ENCODE results near the gene PLD6. TPM values are rescaled to one million over a fixed set of nuclear protein-coding genes. Genes with fewer than 3 reads are reported as not detected.

The PLD6 gene
- total and polyA plus RNA-seq, 2 donors (not counting 1 experiment from before 2014, with no cell fraction given): 2.0 to 4.1 TPM

- peaks cover 9% of the 10 kb centered on the region for H3K79me2 ChIP-seq (ENCODE audit: control insufficient read depth, insufficient read depth, low read length)
- no peaks in the 10 kb centered on the region for H3K27me3 Mint-ChIP-seq
- H3K4me1 ChIP-seq (ENCODE audit: control insufficient read depth in 2 of 2, insufficient read depth in 2 of 2, low read length in 2 of 2): peaks cover 14 to 25% of the 10 kb centered on the region in 2 donors
- DNase-seq (no peak), ATAC-seq (ENCODE audit: low read depth) (no peak)
- no peaks in the 10 kb centered on the region for H3K9me3 Mint-ChIP-seq (ENCODE audit: insufficient read depth)
- H4K20me1 ChIP-seq (ENCODE audit: control insufficient read depth, insufficient read depth, low read length, poor library complexity, severe bottlenecking): peaks cover 4% of the 10 kb centered on the region
- no peak overlapping the region for H3K27ac ChIP-seq (ENCODE audit: low read length in 2 of 2)
- H3K4me1 Mint-ChIP-seq: peaks cover 20% of the 10 kb centered on the region
- H3K9ac ChIP-seq (ENCODE audit: low read length): no peak overlapping the region
- WGBS (ENCODE audit: insufficient coverage): 96% methylated on average over 12 of the region's 15 CpGs
- H3K9me3 ChIP-seq (ENCODE audit: control extremely low read depth in 1 of 3, control insufficient read depth in 2 of 3, insufficient read depth in 1 of 3, low read length in 2 of 3): peaks cover 0 to 11% (median 0%) of the 10 kb centered on the region in 3 donors
- peaks cover 0 to 8% of the 10 kb centered on the region in 2 experiments for H3K36me3 ChIP-seq (replicated peaks in 1 of 2; ENCODE audit: control extremely low read depth in 1 of 2, control insufficient read depth in 1 of 2, extremely low read depth in 1 of 2, insufficient read depth in 2 of 2, low read length in 1 of 2)
- no peak overlapping the region for H3K27ac Mint-ChIP-seq
- TF ChIP-seq CTCF (IDR thresholded peaks at IDR 0.05) (no peak), EZH2 (IDR thresholded peaks at IDR 0.05; ENCODE audit: borderline replicate concordance, insufficient read depth, low read depth, low read length, poor library complexity, severe bottlenecking) (no peak)
- H3K27me3 ChIP-seq (replicated peaks in 1 of 4; ENCODE audit: control extremely low read depth in 1 of 4, control insufficient read depth in 3 of 4, insufficient read depth in 4 of 4, low read length in 3 of 4): no peaks in the 10 kb centered on the region
- H3K4me3 ChIP-seq (ENCODE audit: control extremely low read depth in 1 of 5, extremely low read depth in 1 of 5, insufficient read depth in 1 of 5, low read depth in 2 of 5, low read length in 4 of 5): no peak overlapping the region
- ChIA-PET POLR2A (no interaction called here), CTCF (no interaction called here)
- intact Hi-C loops (cut with micrococcal nuclease): loop anchor here (10.0 kb wide), 1 partner anchor 158 kb away; the partner anchor contains the start of gene MPRIP
- H3K4me2 ChIP-seq (replicated peaks; ENCODE audit: low read depth, low read length, poor library complexity, severe bottlenecking): no peak overlapping the region
- no peak overlapping the region for H2AFZ ChIP-seq (ENCODE audit: insufficient read depth, low read depth, low read length, poor library complexity, severe bottlenecking)
- H3K4me3 Mint-ChIP-seq: no peak overlapping the region
Measured at GRCh38 chr17:17203173-17203730, 2.9 kb downstream of the PLD6 start.

GRCh38 chr17:17201907-17202306 lies 4.2 kb downstream of the PLD6 start:
- peaks cover 20% of the 10 kb centered on the region for H3K4me1 Mint-ChIP-seq
- DNase-seq (no peak), ATAC-seq (ENCODE audit: low read depth) (no peak)
- Histone ChIP-seq H3K4me2 (replicated peaks; ENCODE audit: low read depth, low read length, poor library complexity, severe bottlenecking) (no peak overlapping the region), H2AFZ (ENCODE audit: insufficient read depth, low read depth, low read length, poor library complexity, severe bottlenecking) (no peak overlapping the region), H3K79me2 (ENCODE audit: control insufficient read depth, insufficient read depth, low read length) (peaks cover 9% of the 10 kb centered on the region), H3K4me3 (ENCODE audit: control extremely low read depth in 1 of 5, extremely low read depth in 1 of 5, insufficient read depth in 1 of 5, low read depth in 2 of 5, low read length in 4 of 5) (no peak overlapping the region), H3K9ac (ENCODE audit: low read length) (no peak overlapping the region), H3K36me3 (replicated peaks in 1 of 2; ENCODE audit: control extremely low read depth in 1 of 2, control insufficient read depth in 1 of 2, extremely low read depth in 1 of 2, insufficient read depth in 2 of 2, low read length in 1 of 2) (peaks cover 0 to 8% of the 10 kb centered on the region in 2 experiments), H3K9me3 (ENCODE audit: control extremely low read depth in 1 of 3, control insufficient read depth in 2 of 3, insufficient read depth in 1 of 3, low read length in 2 of 3) (peaks cover 0 to 8% (median 0%) of the 10 kb centered on the region in 3 donors), H4K20me1 (ENCODE audit: control insufficient read depth, insufficient read depth, low read length, poor library complexity, severe bottlenecking) (peaks cover 4% of the 10 kb centered on the region), H3K27ac (ENCODE audit: low read length in 2 of 2) (no peak overlapping the region), H3K27me3 (replicated peaks in 1 of 4; ENCODE audit: control extremely low read depth in 1 of 4, control insufficient read depth in 3 of 4, insufficient read depth in 4 of 4, low read length in 3 of 4) (no peaks in the 10 kb centered on the region), H3K4me1 (ENCODE audit: control insufficient read depth in 2 of 2, insufficient read depth in 2 of 2, low read length in 2 of 2) (peaks cover 14 to 24% of the 10 kb centered on the region in 2 donors)
- WGBS (ENCODE audit: insufficient coverage): 89% methylated on average over 7 of the region's 8 CpGs
- TF ChIP-seq EZH2 (IDR thresholded peaks at IDR 0.05; ENCODE audit: borderline replicate concordance, insufficient read depth, low read depth, low read length, poor library complexity, severe bottlenecking): no peak
- no peak for TF ChIP-seq CTCF (IDR thresholded peaks at IDR 0.05)
- POLR2A ChIA-PET: no interaction called here
- no peak overlapping the region for H3K4me3 Mint-ChIP-seq
- no peaks in the 10 kb centered on the region for H3K27me3 Mint-ChIP-seq
- intact Hi-C loops (cut with micrococcal nuclease): loop anchor here (10.0 kb wide), 1 partner anchor 157 kb away; the partner anchor contains the start of gene MPRIP
- no peaks in the 10 kb centered on the region for H3K9me3 Mint-ChIP-seq (ENCODE audit: insufficient read depth)
- CTCF ChIA-PET: no interaction called here
- H3K27ac Mint-ChIP-seq: no peak overlapping the region
